ENCODE results near the gene PBXIP1. TPM values are rescaled to one million over a fixed set of nuclear protein-coding genes. Genes with fewer than 3 reads are reported as not detected.

Gene PBXIP1
- total and polyA plus RNA-seq, 2 of the 13 experiments (the other 11 are each of a cell fraction or from before 2014, with no cell fraction given), result 16.3 to 31.9 TPM

GRCh38 chr1:154961207-154962155 lies 5.6 kb upstream of the PBXIP1 start, which contains the start of gene PYGO2 (continued):
- no peak for TF ChIP-seq FUBP1 (CRISPR knock-in tag; IDR thresholded peaks at IDR 0.05; ENCODE audit: borderline replicate concordance)
- peak; percentile 57 for TF ChIP-seq IKZF5 (CRISPR knock-in tag; IDR thresholded peaks at IDR 0.05)
- TF ChIP-seq ELF4 (CRISPR knock-in tag; IDR thresholded peaks at IDR 0.05; ENCODE audit: borderline replicate concordance), result no peak
- no peak for TF ChIP-seq TGIF2 (CRISPR knock-in tag; IDR thresholded peaks at IDR 0.05)
- TF ChIP-seq ZBTB42 (CRISPR knock-in tag; IDR thresholded peaks at IDR 0.05), result peak; percentile 70; the same call in 1 of the 2 replicates
- TF ChIP-seq, protein P1, sequence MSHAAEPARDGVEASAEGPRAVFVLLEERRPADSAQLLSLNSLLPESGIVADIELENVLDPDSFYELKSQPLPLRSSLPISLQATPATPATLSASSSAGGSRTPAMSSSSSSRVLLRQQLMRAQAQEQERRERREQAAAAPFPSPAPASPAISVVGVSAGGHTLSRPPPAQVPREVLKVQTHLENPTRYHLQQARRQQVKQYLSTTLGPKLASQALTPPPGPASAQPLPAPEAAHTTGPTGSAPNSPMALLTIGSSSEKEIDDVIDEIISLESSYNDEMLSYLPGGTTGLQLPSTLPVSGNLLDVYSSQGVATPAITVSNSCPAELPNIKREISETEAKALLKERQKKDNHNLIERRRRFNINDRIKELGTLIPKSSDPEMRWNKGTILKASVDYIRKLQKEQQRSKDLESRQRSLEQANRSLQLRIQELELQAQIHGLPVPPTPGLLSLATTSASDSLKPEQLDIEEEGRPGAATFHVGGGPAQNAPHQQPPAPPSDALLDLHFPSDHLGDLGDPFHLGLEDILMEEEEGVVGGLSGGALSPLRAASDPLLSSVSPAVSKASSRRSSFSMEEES (CRISPR knock-in tag; IDR thresholded peaks at IDR 0.05), result no peak
- no peak for TF ChIP-seq CBX5 (CRISPR knock-in tag; IDR thresholded peaks at IDR 0.05; ENCODE audit: borderline replicate concordance)
- TF ChIP-seq ZNF263 (CRISPR knock-in tag; IDR thresholded peaks at IDR 0.05), result peak; percentile 54; the same call in 1 of the 2 replicates
- TF ChIP-seq ZNF136 (CRISPR knock-in tag; IDR thresholded peaks at IDR 0.05; ENCODE audit: low read depth), result no peak
- peak; percentile 74 for TF ChIP-seq SKI (IDR thresholded peaks at IDR 0.05; ENCODE audit: partially characterized antibody)
- peak; percentile 53; the same call in 1 of the 2 replicates for TF ChIP-seq FOXP4 (CRISPR knock-in tag; IDR thresholded peaks at IDR 0.05)
- TF ChIP-seq PRMT3 (CRISPR knock-in tag; IDR thresholded peaks at IDR 0.05; ENCODE audit: borderline replicate concordance, low read depth), result no peak
- TF ChIP-seq TMF1 (CRISPR knock-in tag; IDR thresholded peaks at IDR 0.05; ENCODE audit: low read depth), result peak; percentile 23; the same call in 1 of the 2 replicates
- peak; percentile 56; the same call in 1 of the 2 replicates for TF ChIP-seq JUND (CRISPR knock-in tag; IDR thresholded peaks at IDR 0.05)
- peak; percentile 69; the same call in 1 of the 2 replicates for TF ChIP-seq POGZ (CRISPR knock-in tag; IDR thresholded peaks at IDR 0.05)
- peak; percentile 89 for TF ChIP-seq TAF1 (CRISPR knock-in tag; IDR thresholded peaks at IDR 0.05)
- TF ChIP-seq TBX2 (CRISPR knock-in tag; IDR thresholded peaks at IDR 0.05; ENCODE audit: borderline replicate concordance), result peak; percentile 82
- no peak for TF ChIP-seq CC2D1A (CRISPR knock-in tag; IDR thresholded peaks at IDR 0.05)
- no peak for TF ChIP-seq SIN3B (IDR thresholded peaks at IDR 0.05; ENCODE audit: low read length)
- TF ChIP-seq NFE2L1 (CRISPR knock-in tag; IDR thresholded peaks at IDR 0.05; ENCODE audit: borderline replicate concordance), result no peak
- TF ChIP-seq HOXA5 (CRISPR knock-in tag; IDR thresholded peaks at IDR 0.05), result 0 out of 2 replicates have a peak, but pooled peaks have one; percentile 85
- no peak; the same call in 1 of the 2 replicates for TF ChIP-seq ZBTB3 (CRISPR knock-in tag; IDR thresholded peaks at IDR 0.05; ENCODE audit: borderline replicate concordance, low read depth)
- no peak for TF ChIP-seq CEBPG (CRISPR knock-in tag; IDR thresholded peaks at IDR 0.05)
- peak; percentile 73 for TF ChIP-seq ZMYM4 (CRISPR knock-in tag; IDR thresholded peaks at IDR 0.05)
